ENCODE measurements around the gene N4BP3. TPM values are rescaled to one million over a fixed set of nuclear protein-coding genes. Genes with fewer than 3 reads are reported as not detected.

Gene N4BP3
- total and polyA plus RNA-seq, 4 donors: 6.1 to 11.4 (median 8.6) TPM

- DNase-seq: no peak
- TF ChIP-seq CTCF (IDR thresholded peaks at IDR 0.05; ENCODE audit: control extremely low read depth, extremely low read depth): no peak
- no peak overlapping the region for H3K4me3 ChIP-seq
- H3K9ac ChIP-seq (ENCODE audit: insufficient read depth in 1 of 2, low read length in 2 of 2): no peak overlapping the region
- 92 to 94% methylated on average over 12 of the region's 12 CpGs for WGBS, 2 donors
- H3K9me3 ChIP-seq (ENCODE audit: control insufficient read depth in 4 of 4, insufficient read depth in 3 of 4, low read length in 3 of 4): no peaks in the 10 kb centered on the region
- H3K4me1 ChIP-seq (ENCODE audit: control insufficient read depth in 5 of 5, insufficient read depth in 5 of 5, low read length in 5 of 5): peaks cover 0 to under 1% (median 0%) of the 10 kb centered on the region in 5 donors
- peaks cover 10 to 28% (median 19%) of the 10 kb centered on the region in 4 donors for H3K36me3 ChIP-seq (ENCODE audit: control insufficient read depth in 4 of 4, insufficient read depth in 4 of 4, low read length in 4 of 4)
- H3K27ac ChIP-seq (ENCODE audit: low read depth in 1 of 2, low read length in 1 of 2): no peak overlapping the region
- H3K27me3 ChIP-seq (ENCODE audit: control insufficient read depth in 3 of 3, insufficient read depth in 3 of 3, low read length in 2 of 3): no peaks in the 10 kb centered on the region
- ATAC-seq (ENCODE audit: insufficient read depth, low FRiP score): no peak
These were observed 24.7 kb downstream of the N4BP3 start for GRCh38 chr5:178137991-178138390.

DNA sequence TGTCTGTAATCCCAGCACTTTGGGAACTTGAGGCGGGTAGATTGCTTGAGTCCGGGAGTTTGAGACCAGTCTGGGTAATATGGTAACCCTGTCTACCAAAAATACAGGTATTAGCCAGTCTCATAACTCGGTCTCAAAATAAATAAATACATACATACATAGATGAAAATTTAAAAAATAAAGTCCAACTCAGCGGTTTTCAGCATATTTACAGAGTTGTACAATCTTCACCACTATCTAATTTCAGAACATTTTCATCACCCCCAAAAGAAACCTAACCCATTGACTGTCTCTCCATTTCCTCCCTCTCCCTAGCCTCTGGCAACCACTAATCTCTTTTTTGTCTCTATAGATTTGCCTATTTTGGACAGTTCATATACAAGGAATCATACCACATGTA, 28.2 kb downstream of the N4BP3 start:
- H3K9me3 ChIP-seq (ENCODE audit: control insufficient read depth in 4 of 4, insufficient read depth in 3 of 4, low read length in 3 of 4): no peaks in the 10 kb centered on the region
- H3K27ac ChIP-seq (ENCODE audit: low read depth in 1 of 2, low read length in 1 of 2): no peak overlapping the region
- DNase-seq (no peak), ATAC-seq (ENCODE audit: insufficient read depth, low FRiP score) (no peak)
- no peak for TF ChIP-seq CTCF (IDR thresholded peaks at IDR 0.05; ENCODE audit: control extremely low read depth, extremely low read depth)
- H3K4me3 ChIP-seq: no peak overlapping the region
- H3K27me3 ChIP-seq (ENCODE audit: control insufficient read depth in 3 of 3, insufficient read depth in 3 of 3, low read length in 2 of 3): no peaks in the 10 kb centered on the region
- peaks cover 11 to 37% (median 26%) of the 10 kb centered on the region in 4 donors for H3K36me3 ChIP-seq (ENCODE audit: control insufficient read depth in 4 of 4, insufficient read depth in 4 of 4, low read length in 4 of 4)
- WGBS, 2 donors: 97 to 98% methylated on average over 4 of the region's 4 CpGs
- H3K9ac ChIP-seq (ENCODE audit: insufficient read depth in 1 of 2, low read length in 2 of 2): no peak overlapping the region
- H3K4me1 ChIP-seq (ENCODE audit: control insufficient read depth in 5 of 5, insufficient read depth in 5 of 5, low read length in 5 of 5): peaks cover 0 to 11% (median 0%) of the 10 kb centered on the region in 5 donors

- TF ChIP-seq CTCF (IDR thresholded peaks at IDR 0.05; ENCODE audit: control extremely low read depth, extremely low read depth): no peak
- H3K27me3 ChIP-seq (ENCODE audit: control insufficient read depth in 3 of 3, insufficient read depth in 3 of 3, low read length in 2 of 3): no peaks in the 10 kb centered on the region
- no peak overlapping the region for H3K9ac ChIP-seq (ENCODE audit: insufficient read depth in 1 of 2, low read length in 2 of 2)
- no peak overlapping the region for H3K27ac ChIP-seq (ENCODE audit: low read depth in 1 of 2, low read length in 1 of 2)
- DNase-seq (no peak), ATAC-seq (ENCODE audit: insufficient read depth, low FRiP score) (no peak)
- H3K9me3 ChIP-seq (ENCODE audit: control insufficient read depth in 4 of 4, insufficient read depth in 3 of 4, low read length in 3 of 4): no peaks in the 10 kb centered on the region
- H3K36me3 ChIP-seq (ENCODE audit: control insufficient read depth in 4 of 4, insufficient read depth in 4 of 4, low read length in 4 of 4): peaks cover 19 to 44% (median 32%) of the 10 kb centered on the region in 4 donors
- 96 to 97% methylated on average over 20 of the region's 20 CpGs for WGBS, 2 donors
- H3K4me3 ChIP-seq: no peak overlapping the region
- H3K4me1 ChIP-seq (ENCODE audit: control insufficient read depth in 5 of 5, insufficient read depth in 5 of 5, low read length in 5 of 5): peaks cover 0 to 11% (median 0%) of the 10 kb centered on the region in 5 donors
These were observed 29.3 kb downstream of the N4BP3 start for GRCh38 chr5:178142642-178143041.

- Histone ChIP-seq H3K9me3 (ENCODE audit: control insufficient read depth in 4 of 4, insufficient read depth in 3 of 4, low read length in 3 of 4) (no peaks in the 10 kb centered on the region), H3K27ac (ENCODE audit: low read depth in 1 of 2, low read length in 1 of 2) (no peak overlapping the region), H3K36me3 (ENCODE audit: control insufficient read depth in 4 of 4, insufficient read depth in 4 of 4, low read length in 4 of 4) (peaks cover 24 to 46% (median 32%) of the 10 kb centered on the region in 4 donors), H3K9ac (ENCODE audit: insufficient read depth in 1 of 2, low read length in 2 of 2) (no peak overlapping the region), H3K27me3 (ENCODE audit: control insufficient read depth in 3 of 3, insufficient read depth in 3 of 3, low read length in 2 of 3) (no peaks in the 10 kb centered on the region), H3K4me3 (no peak overlapping the region), H3K4me1 (ENCODE audit: control insufficient read depth in 5 of 5, insufficient read depth in 5 of 5, low read length in 5 of 5) (peaks cover 0 to 11% (median 0%) of the 10 kb centered on the region in 5 donors)
- TF ChIP-seq CTCF (IDR thresholded peaks at IDR 0.05; ENCODE audit: control extremely low read depth, extremely low read depth): no peak
- no peak for DNase-seq
- no peak for ATAC-seq (ENCODE audit: insufficient read depth, low FRiP score)
- 82 to 91% methylated on average over 6 of the region's 6 CpGs for WGBS, 2 donors
These were observed 29.9 kb downstream of the N4BP3 start for GRCh38 chr5:178143246-178143645.
